Activated CD4-positive, alpha-beta T cell treated with anti-CD3 and anti-CD28 coated beads, Interleukin-2, amount 50 U/mL, for 16 hours (primary cell): Measurements from ENCODE around the gene LEO1.

Experiments used
- DNase-seq: peaks from one replicate; pipeline ENCODE4 v3.0.0-alpha.2; 2020

LEO1 gene

DNA sequence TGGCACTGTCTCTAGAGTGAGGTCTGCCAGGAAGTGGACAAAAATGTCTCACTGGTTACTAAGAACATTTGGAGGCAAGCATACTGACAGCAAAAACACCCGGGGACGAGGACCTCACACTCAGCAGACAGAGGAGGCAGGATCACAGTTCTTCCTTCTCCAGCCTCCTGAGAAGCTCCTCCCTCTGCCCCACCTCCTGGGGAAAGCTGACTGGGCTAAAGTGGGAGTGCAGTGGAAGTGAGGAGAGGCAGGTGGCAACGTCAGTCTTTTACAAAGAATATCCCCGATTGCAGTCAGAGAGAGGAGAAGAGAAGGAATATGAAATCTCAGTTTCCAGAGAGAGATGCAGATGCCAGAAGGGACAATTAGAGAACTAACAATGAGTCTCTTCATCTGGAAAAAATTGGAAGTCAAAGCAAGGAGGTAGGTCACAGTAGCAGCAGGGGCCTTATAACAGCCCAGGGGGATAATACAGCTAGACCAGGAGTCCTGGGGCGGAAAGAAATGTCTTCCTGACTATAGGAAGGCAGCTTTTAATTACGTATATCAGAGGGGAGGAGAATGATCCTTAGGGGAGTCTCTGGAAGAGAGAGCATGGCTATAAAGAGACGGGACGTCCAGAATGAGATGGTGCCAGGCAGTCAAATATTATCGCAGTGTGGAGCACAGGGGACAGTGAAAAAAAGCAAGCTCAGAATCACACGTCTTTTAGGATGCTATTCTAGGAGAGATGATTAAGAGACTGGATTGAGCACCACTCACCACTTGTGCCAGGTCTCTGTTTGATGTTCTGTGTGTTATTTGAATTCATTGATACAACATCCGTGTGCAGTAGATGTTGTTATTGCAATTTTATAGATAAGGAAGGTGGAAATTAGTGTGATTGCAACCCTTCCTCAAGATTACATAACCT is 47.2 kb downstream of the LEO1 start:
- DNase-seq: no peak

DNA sequence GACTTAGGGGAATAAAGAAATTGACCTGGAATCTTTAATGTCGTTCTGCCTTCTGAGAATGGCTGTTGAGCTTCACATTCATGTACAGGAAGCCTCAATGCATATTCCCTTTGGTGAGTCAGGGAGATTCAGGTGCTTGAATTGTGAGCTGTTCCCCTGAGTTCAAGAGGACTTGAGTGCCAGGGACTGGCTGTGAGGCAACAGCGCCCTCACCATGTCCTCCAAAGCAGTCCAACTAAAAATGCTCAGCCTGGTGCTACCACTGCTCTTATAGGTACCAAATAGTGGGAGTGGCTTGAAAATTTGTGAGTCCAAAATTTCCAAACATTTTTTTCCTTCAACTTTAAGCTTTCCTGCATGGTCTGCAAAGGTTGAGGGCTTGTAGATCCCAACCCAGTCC is 54.1 kb downstream of the LEO1 start:
- DNase-seq: peak; percentile 8

- no peak for DNase-seq
Observed at GRCh38 chr15:51912528-51912927, 59.0 kb downstream of the LEO1 start.

DNA sequence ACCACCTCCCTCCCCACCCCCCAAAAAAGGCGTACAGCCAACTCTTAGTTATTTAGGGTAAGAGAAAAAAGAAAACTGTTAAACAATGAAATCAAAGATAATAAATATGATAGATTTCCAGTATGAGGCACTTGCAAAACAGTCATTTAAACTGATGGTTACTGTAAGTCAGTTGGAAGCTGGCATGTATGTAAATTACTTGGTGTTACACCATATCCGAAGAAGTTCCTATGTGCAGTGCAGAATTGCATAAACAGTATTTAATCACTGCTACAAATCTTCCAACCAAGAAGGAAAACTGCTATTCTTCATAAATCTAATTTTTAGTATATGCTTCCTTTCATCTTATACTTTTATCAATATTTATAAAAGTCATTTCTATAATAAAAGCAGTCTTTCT is 62.0 kb downstream of the LEO1 start:
- DNase-seq: no peak

DNA sequence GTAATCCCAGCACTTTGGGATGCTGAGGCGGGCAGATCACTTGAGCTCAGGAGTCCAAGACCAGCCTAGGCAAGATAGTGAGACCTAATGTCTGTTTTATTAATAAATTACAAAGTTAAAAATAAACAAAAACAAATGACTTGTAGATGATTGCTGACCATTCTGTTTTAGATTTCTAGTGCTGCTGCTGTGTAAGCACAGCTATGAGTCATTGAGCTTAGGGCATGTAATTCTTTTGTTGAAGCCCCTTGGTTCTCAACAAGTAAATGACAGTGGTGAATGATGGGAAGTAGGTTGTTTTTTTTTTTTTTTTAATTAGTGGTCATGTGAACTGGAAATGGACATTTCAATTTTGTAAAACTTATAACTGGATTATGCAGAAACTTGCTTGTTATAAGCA is 63.3 kb downstream of the LEO1 start:
- DNase-seq: no peak

DNA sequence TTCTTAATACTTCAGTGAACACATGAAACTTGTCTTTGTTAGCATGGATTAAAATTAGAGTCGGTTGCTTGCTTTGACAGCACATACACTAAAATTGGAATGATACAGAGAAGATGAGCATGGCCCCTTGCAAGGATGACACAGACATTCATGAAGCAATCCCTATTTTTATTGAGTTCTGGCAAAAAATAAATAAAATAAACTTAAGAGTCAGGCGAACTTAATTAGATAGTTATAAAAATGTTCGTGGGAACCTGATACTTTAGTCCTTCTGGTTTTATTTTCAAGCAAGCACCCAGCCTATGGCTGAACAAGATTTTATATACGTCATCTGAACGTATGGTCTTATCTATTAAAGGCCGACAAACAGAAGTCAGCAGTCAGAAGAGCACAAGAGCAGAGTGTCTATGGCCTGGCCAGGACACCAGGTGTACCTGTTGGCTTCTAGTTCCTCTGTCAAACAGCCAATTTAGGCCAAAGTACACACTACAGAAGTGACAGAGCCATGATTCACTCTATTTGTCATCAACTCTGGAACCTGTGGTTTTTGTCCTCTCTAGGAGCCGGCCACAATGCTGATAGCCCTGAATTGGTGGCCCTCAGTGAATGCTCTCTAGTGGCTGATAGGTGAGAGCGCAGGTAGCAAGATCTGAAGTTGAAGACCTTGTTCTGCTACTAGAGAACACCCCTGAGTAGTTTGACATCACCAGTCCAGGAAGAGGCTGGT is 64.3 kb downstream of the LEO1 start:
- DNase-seq: peak; percentile 3

- no peak for DNase-seq
Observed at GRCh38 chr15:51904931-51905330, 66.6 kb downstream of the LEO1 start.

- no peak for DNase-seq
Observed at GRCh38 chr15:51904421-51904820, 67.2 kb downstream of the LEO1 start.

DNA sequence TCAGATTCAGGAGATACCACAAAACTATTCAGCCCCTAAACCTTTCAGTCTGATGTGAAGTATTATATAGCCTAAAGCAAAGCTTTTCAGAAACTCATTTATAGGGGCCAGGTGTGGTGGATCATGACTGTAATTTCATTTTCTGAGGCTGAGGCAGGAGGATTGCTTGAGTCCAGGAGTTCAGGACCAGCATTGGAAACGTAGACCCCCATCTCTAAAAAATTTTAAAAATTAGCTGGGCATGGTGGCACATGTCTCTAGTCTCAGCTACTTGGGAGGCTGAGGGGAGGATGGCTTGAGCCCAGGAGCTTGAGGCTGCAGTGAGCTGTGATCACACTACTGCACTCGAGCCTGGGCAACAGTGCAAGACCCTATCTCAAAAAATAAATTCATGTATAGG is 82.1 kb downstream of the LEO1 start:
- DNase-seq: no peak

DNA sequence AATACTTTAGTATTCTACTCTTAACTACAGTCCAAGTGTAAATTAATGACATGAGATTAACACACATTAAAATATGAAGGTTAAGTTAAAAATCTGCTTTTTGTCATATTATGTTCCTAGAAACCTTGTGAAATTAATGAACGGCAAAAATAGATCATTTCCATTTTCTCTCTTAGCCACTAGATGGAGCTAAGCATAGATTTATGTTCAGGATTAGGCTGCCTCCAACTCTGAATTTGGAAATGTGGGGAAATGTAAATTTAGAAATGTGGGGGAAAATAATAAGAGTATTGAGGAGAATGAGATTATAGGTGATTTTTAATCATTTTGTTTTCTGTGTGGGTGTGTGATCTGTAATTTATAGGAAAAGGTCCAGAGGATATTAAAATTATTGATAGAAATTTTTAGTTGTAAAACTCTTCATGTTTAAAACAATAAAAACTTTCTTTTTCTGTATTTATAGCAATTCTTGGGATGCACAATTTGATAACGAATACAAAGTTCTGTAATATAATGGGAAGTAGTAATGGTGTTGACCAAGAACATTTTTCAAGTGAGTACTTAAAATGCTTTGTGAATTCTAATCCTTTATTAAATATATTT is 82.9 kb downstream of the LEO1 start:
- peak; percentile 28 for DNase-seq
